IMR-90 (cell line): ENCODE results near the gene MCHR2. TPM values are rescaled to one million over a fixed set of nuclear protein-coding genes. Genes with fewer than 3 reads are reported as not detected.

Experiments used
- ATAC-seq: fragments of 200-7000 bp; cut with Tn5 transposase; 2 replicates; pipeline ENCODE4 v1.9.1; 2020; ENCODE audit warnings: low read depth, mild to moderate bottlenecking, moderate library complexity
- BruUV-seq: library from RNA; stranded (reverse); fragments of 400-500 nt; replicated peaks from 2 replicates; lab custom pipeline; 2021; lab: Mats Ljungman, UMichigan
- CTCF ChIA-PET: fragments of 300-600 bp; formaldehyde crosslinking; extraction: SDS; loops from one replicate; lab custom pipeline; 2021; ENCODE audit warnings: antibody characterized with exemption; lab: Yijun Ruan, JAX
- POLR2A ChIA-PET: fragments of 300-600 bp; sonication (Branson Sonifier 250); formaldehyde crosslinking; loops from one replicate; lab custom pipeline; 2022; ENCODE audit warnings: antibody characterized with exemption; ENCODE audit not compliant: unreplicated experiment; lab: Charles Lee
- DNase-seq: peaks from one replicate; pipeline ENCODE4 v3.0.0; 2013
- H2AFZ ChIP-seq: replicated peaks from 2 replicates; pipeline ENCODE3; 2013; ENCODE audit warnings: low read length, mild to moderate bottlenecking; ENCODE audit not compliant: poor library complexity
- H2AK5ac ChIP-seq: 2 replicates; pipeline ENCODE4 v1.6.1; 2013; ENCODE audit warnings: low read depth, low read length, inconsistent platforms
- H2AK9ac ChIP-seq: replicated peaks from 2 replicates; pipeline ENCODE3; 2013; ENCODE audit warnings: mild to moderate bottlenecking, low read depth, low read length, moderate library complexity; ENCODE audit not compliant: poor library complexity
- H2BK120ac ChIP-seq: 2 replicates; pipeline ENCODE4 v1.6.1; 2013; ENCODE audit warnings: low read depth, low read length, inconsistent platforms
- H2BK15ac ChIP-seq: 3 replicates; pipeline ENCODE4 v1.6.1; 2013; ENCODE audit warnings: low read depth, low read length, inconsistent platforms
- H2BK20ac ChIP-seq: 2 replicates; pipeline ENCODE4 v1.6.1; 2013; ENCODE audit warnings: low read depth, mild to moderate bottlenecking, inconsistent platforms, low read length, moderate library complexity
- H2BK5ac ChIP-seq: 2 replicates; pipeline ENCODE4 v1.6.1; 2013; ENCODE audit warnings: mild to moderate bottlenecking, low read depth, low read length, inconsistent platforms; ENCODE audit not compliant: poor library complexity, severe bottlenecking
- H3K14ac ChIP-seq: replicated peaks from 2 replicates; pipeline ENCODE4 v1.6.1; 2013; ENCODE audit warnings: low read depth, low read length, inconsistent platforms
- H3K18ac ChIP-seq: 2 replicates; pipeline ENCODE4 v1.6.1; 2013; ENCODE audit warnings: low read depth, low read length, control low read depth
- H3K23ac ChIP-seq: 2 replicates; pipeline ENCODE4 v1.6.1; 2013; ENCODE audit warnings: low read depth, low read length, inconsistent platforms
- H3K27ac ChIP-seq: 2 replicates; pipeline ENCODE4 v1.5.1; 2013; ENCODE audit warnings: mild to moderate bottlenecking, control low read depth, low read length; ENCODE audit not compliant: insufficient read depth
- H3K27me3 ChIP-seq: 2 replicates; pipeline ENCODE4 v1.6.1; 2013; ENCODE audit warnings: low read length; ENCODE audit not compliant: control insufficient read depth, insufficient read depth
- H3K36me3 ChIP-seq: 2 replicates; pipeline ENCODE4 v1.6.1; 2013; ENCODE audit warnings: low read length, mixed read lengths; ENCODE audit not compliant: control insufficient read depth, insufficient read depth
- H3K4ac ChIP-seq: 2 replicates; pipeline ENCODE4 v1.6.1; 2013; ENCODE audit warnings: low read depth, low read length, inconsistent platforms
- H3K4me1 ChIP-seq: 2 replicates; pipeline ENCODE4 v1.6.1; 2013; ENCODE audit warnings: low read length, mixed read lengths; ENCODE audit not compliant: control insufficient read depth, insufficient read depth
- H3K4me2 ChIP-seq: 2 replicates; pipeline ENCODE4 v1.6.1; 2013; ENCODE audit warnings: low read depth, mild to moderate bottlenecking, control low read depth, low read length, moderate library complexity
- H3K4me3 ChIP-seq: 2 replicates; pipeline ENCODE4 v1.5.1; 2013; ENCODE audit warnings: low read depth, mild to moderate bottlenecking, control low read depth, low read length, moderate library complexity; ENCODE audit not compliant: insufficient read depth
- H3K56ac ChIP-seq: 2 replicates; pipeline ENCODE4 v1.6.1; 2013; ENCODE audit warnings: low read length, inconsistent platforms; ENCODE audit not compliant: insufficient read depth; ENCODE audit errors: extremely low read depth
- H3K79me1 ChIP-seq, 2 experiments: 2 replicates each; pipeline ENCODE4 v1.6.1; 2013; ENCODE audit warnings: low read length in 2 of 2, inconsistent platforms in 1 of 2, low read depth in 1 of 2
- H3K9ac ChIP-seq: 2 replicates; pipeline ENCODE4 v1.6.1; 2013; ENCODE audit warnings: low read depth, low read length, control low read depth
- H3K9me1 ChIP-seq: 2 replicates; pipeline ENCODE4 v1.6.1; 2013; ENCODE audit warnings: low read length, inconsistent platforms; ENCODE audit not compliant: insufficient read depth
- H3K9me3 ChIP-seq: 2 replicates; pipeline ENCODE4 v1.6.1; 2013; ENCODE audit warnings: low read length; ENCODE audit not compliant: control insufficient read depth, insufficient read depth
- H4K20me1 ChIP-seq: 2 replicates; pipeline ENCODE4 v1.6.1; 2013; ENCODE audit warnings: low read length, inconsistent platforms; ENCODE audit not compliant: insufficient read depth
- H4K5ac ChIP-seq: 2 replicates; pipeline ENCODE4 v1.6.1; 2013; ENCODE audit warnings: mild to moderate bottlenecking, low read depth, low read length, control low read depth
- H4K8ac ChIP-seq, 2 experiments: 2 replicates each; pipeline ENCODE4 v1.6.1; 2013; ENCODE audit warnings: low read depth in 2 of 2, low read length in 2 of 2, control low read depth in 1 of 2, inconsistent platforms in 1 of 2
- H4K91ac ChIP-seq: 2 replicates; pipeline ENCODE4 v1.6.1; 2013; ENCODE audit warnings: low read depth, low read length, inconsistent platforms; ENCODE audit not compliant: insufficient read depth
- BHLHE40 ChIP-seq: fragments of 150-350 bp; IDR thresholded peaks from 2 replicates; pipeline ENCODE4 v1.6.1; 2016; ENCODE audit warnings: mild to moderate bottlenecking, low read depth, low read length
- CEBPB ChIP-seq: IDR thresholded peaks from 2 replicates; pipeline ENCODE4 v1.6.1; 2012; ENCODE audit warnings: low read depth, low read length, improper control_type of control experiment
- CHD1 ChIP-seq: IDR thresholded peaks from 2 replicates; pipeline ENCODE4 v1.6.1; 2012; ENCODE audit warnings: low read depth, low read length, improper control_type of control experiment
- CTCF ChIP-seq: conservative IDR thresholded peaks from 2 replicates; pipeline ENCODE4 v1.5.1; 2012; ENCODE audit warnings: mild to moderate bottlenecking, low read depth, low read length, improper control_type of control experiment
- ELK1 ChIP-seq: fragments of 150-350 bp; IDR thresholded peaks from 2 replicates; pipeline ENCODE4 v1.6.1; 2016; ENCODE audit warnings: low read depth, mild to moderate bottlenecking, low read length, moderate library complexity, borderline replicate concordance
- FOS ChIP-seq: fragments of 150-350 bp; IDR thresholded peaks from 2 replicates; pipeline ENCODE4 v1.6.1; 2016; ENCODE audit warnings: low read depth, low read length
- MAFK ChIP-seq: IDR thresholded peaks from 2 replicates; pipeline ENCODE4 v1.6.1; 2012; ENCODE audit warnings: low read depth, low read length, improper control_type of control experiment
- MAZ ChIP-seq: IDR thresholded peaks from 2 replicates; pipeline ENCODE4 v1.6.1; 2012; ENCODE audit warnings: low read depth, mild to moderate bottlenecking, low read length, improper control_type of control experiment, moderate library complexity, borderline replicate concordance
- MXI1 ChIP-seq: IDR thresholded peaks from 2 replicates; pipeline ENCODE4 v1.6.1; 2012; ENCODE audit warnings: low read depth, mild to moderate bottlenecking, low read length, moderate library complexity, borderline replicate concordance
- NFE2L2 ChIP-seq: fragments of 150-350 bp; IDR thresholded peaks from 2 replicates; pipeline ENCODE4 v1.6.1; 2016; ENCODE audit warnings: low read depth, mild to moderate bottlenecking, low read length
- POLR2A ChIP-seq: IDR thresholded peaks from 2 replicates; pipeline ENCODE4 v1.6.1; 2012; ENCODE audit warnings: mild to moderate bottlenecking, low read depth, low read length
- RAD21 ChIP-seq: IDR thresholded peaks from 2 replicates; pipeline ENCODE4 v1.6.1; 2012; ENCODE audit warnings: low read length, improper control_type of control experiment
- RCOR1 ChIP-seq: IDR thresholded peaks from 2 replicates; pipeline ENCODE4 v1.6.1; 2012; ENCODE audit warnings: mild to moderate bottlenecking, low read length, improper control_type of control experiment; ENCODE audit not compliant: insufficient replicate concordance
- RFX5 ChIP-seq: IDR thresholded peaks from 2 replicates; pipeline ENCODE4 v1.8.0; 2012; ENCODE audit warnings: low read depth, mild to moderate bottlenecking, low read length, moderate library complexity
- SMC3 ChIP-seq: fragments of 150-350 bp; IDR thresholded peaks from 2 replicates; pipeline ENCODE4 v1.6.1; 2016; ENCODE audit warnings: low read depth, mild to moderate bottlenecking, antibody characterized with exemption, low read length, moderate library complexity
- USF2 ChIP-seq: fragments of 150-350 bp; IDR thresholded peaks from 2 replicates; pipeline ENCODE4 v1.6.1; 2017; ENCODE audit warnings: mild to moderate bottlenecking, antibody characterized with exemption, low read length, low read depth
- WGBS, 2 experiments: methylation state at CpG; one replicate each; pipeline versions ENCODE4 v1.1.5 to v1.1.7; 2013; ENCODE audit warnings: missing lambda C conversion rate in 2 of 2; ENCODE audit not compliant: insufficient read length in 1 of 2; ENCODE audit errors: extremely low coverage in 2 of 2; 5-methylcytosine and 5-hydroxymethylcytosine counted together
- dilution Hi-C: fragments of 300-500 bp; cut with HindIII; formaldehyde crosslinking; loops from one replicate; pipeline ENCODE4 v1.14.3; 2018; ENCODE audit warnings: low sequenced_read_pairs; ENCODE audit not compliant: unreplicated experiment
- in situ Hi-C: fragments of 300-500 bp; cut with MboI; formaldehyde crosslinking; loops from 3 replicates; pipeline ENCODE4 v1.14.3; 2019; ENCODE audit warnings: low sequenced_read_pairs, inconsistent platforms, mixed read lengths
- intact Hi-C: fragments of 100-400 bp; cut with micrococcal nuclease; formaldehyde crosslinking; loops from 2 replicates; pipeline ENCODE4 v1.10.0; 2022
- polyA plus RNA-seq, 3 experiments: library from polyadenylated mRNA; depleted of rRNA; stranded (reverse); fragments of >200 nt; gene quantifications; 2 replicates each; pipeline ENCODE4 v1.2.3, GENCODE V29; 2012; ENCODE audit warnings: low replicate concordance in 1 of 3
- total RNA-seq: library from RNA; depleted of rRNA; stranded (reverse); fragments of >200 nt; gene quantifications from 2 replicates; pipeline ENCODE4 v1.2.3, GENCODE V29; 2012

Gene MCHR2
- total and polyA plus RNA-seq, 2 of the 4 experiments (the other 2 are of a cell fraction): not detected

GRCh38 chr6:99991955-99992354 lies 2.1 kb downstream of the MCHR2 start:
- Histone ChIP-seq H2AK9ac (no peak overlapping the region), H2AK5ac (no peak overlapping the region), H2BK15ac (no peak overlapping the region), H3K9me3 (no peaks in the 10 kb centered on the region), H3K9ac (no peak overlapping the region), H4K8ac (no peak overlapping the region), H2BK20ac (no peak overlapping the region), H2BK120ac (no peak overlapping the region), H4K20me1 (no peaks in the 10 kb centered on the region), H4K91ac (no peak overlapping the region), H3K79me1 (no peaks in the 10 kb centered on the region), H2AFZ (no peak overlapping the region), H3K27ac (no peak overlapping the region), H3K9me1 (no peaks in the 10 kb centered on the region), H3K36me3 (no peaks in the 10 kb centered on the region), H3K4me1 (no peaks in the 10 kb centered on the region), H3K4me2 (no peak overlapping the region), H3K56ac (no peak overlapping the region), H3K23ac (no peak overlapping the region), H3K4me3 (no peak overlapping the region), H3K14ac (no peak overlapping the region), H2BK5ac (no peak overlapping the region), H4K5ac (no peak overlapping the region), H3K27me3 (peaks cover 42% of the 10 kb centered on the region), H3K4ac (no peak overlapping the region), H3K18ac (no peak overlapping the region)
- DNase-seq: no peak
- in situ Hi-C loops (no loop called here), intact Hi-C loops (no loop called here), dilution Hi-C loops (no loop called here)
- POLR2A ChIA-PET: no interaction called here
- no TSS peak for BruUV-seq
- no CpG with 5 or more reads among the region's 3 CpGs for WGBS, 2 experiments
- TF ChIP-seq MXI1 (no peak), NFE2L2 (no peak), SMC3 (no peak), BHLHE40 (no peak), FOS (no peak), RCOR1 (no peak), CTCF (no peak), USF2 (no peak), POLR2A (no peak), RAD21 (no peak), ELK1 (no peak), RFX5 (no peak), CHD1 (no peak), CEBPB (no peak), MAFK (no peak), MAZ (no peak)
- no peak for ATAC-seq
- CTCF ChIA-PET: no interaction called here
